ENCODE data around the gene MERTK.
"Not testable (repeated sequence)": the region's sequence is repeated elsewhere in the genome, so short reads cannot be mapped to it uniquely, and the experiment has no call there.

Gene MERTK

DNA sequence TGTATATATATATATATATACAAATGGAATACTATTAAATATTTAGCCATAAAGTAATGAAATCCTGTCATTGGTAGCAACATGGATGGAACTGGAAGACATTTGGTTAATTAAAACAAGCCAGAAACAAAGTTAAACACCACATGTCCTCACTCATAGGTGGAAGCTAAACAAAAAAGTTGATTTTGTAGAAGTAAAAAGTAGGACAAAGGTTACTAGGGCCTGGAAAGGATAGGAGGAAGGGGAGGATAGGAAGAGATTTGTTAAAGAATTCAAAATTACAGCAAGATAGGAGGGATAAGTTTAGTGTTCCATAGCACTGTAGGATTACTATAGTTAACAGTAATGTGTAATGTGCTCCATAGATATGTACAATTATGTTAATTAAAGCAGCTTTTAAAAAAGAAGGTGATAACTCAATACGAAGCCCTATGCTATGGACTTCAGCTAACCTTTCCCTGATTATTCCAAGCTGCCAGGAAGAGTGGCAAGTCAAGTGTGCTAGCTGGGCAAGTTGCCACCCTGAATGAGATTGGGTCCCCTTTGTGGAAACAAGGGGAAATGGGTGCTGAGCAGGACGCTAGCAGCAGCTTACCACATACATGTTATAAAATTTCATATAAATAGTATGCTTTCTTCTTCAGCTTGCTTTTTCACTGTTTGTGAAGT, 12.3 kb downstream of the MERTK start:
- DNase-seq: no peak

- not testable (repeated sequence) for DNase-seq
Measured at GRCh38 chr2:111911295-111911977, 13.0 kb downstream of the MERTK start.

- no peak for DNase-seq
Measured at GRCh38 chr2:111912547-111912946, 14.1 kb downstream of the MERTK start.

DNA sequence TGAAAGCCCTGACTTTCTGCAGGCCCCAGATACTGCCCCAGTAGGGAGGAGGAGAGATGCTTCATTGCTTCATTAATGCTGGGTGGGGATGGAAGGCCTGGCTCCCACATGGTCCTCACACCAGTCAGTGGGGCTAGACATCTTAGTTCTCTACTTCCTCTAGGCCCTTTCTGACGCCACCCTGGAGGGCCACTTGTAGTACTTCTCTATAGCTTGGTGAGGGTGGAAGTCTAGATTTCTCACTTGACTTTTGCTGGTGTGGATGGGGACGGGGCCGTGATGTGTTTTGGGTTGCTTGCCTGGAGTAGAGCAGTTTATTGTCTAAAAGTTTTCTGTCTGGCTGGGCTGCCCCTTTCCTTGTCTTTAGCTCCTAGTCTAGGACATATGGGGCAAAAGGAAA, 18.7 kb downstream of the MERTK start:
- no peak for DNase-seq

DNA sequence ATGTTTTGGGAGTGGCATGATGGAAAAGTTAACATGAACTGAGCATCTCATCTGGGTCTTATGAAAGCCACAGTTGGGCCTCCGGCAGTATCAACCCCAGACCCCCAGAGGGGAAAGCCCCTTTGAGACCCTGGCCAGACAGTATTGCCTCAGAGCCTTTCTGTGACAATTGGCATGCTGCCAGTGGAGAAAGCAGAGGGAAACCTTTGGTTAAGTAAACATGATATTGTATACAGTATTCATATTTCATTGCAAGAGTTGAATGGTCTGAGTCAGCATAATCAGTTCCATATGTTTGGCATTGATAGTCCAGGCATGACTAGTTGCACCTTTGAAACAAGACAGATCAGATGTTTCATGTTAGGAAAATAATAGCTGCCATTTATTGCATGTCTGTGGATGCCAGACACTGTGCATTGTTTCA, 20.0 kb downstream of the MERTK start:
- peak; percentile 95 for DNase-seq

DNA sequence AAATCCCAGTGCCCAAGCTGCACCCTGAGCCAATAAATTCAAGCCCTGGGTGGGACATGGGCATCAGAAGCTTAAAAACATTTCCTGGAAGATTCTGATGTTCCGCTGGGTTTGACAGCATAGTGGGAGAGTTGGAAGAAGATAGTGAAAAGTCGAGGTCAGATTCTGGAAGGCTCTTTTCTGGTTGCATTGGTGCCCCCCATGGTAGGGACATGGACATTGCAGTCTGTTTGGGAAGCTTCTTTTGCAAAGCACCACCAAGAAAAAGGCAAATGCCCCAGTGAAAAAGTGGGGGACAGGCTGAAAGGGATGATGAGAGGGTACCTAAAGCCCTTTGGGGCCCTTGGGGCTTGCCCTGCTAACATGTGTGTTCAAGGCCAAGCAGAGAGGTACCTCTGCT, 21.0 kb downstream of the MERTK start:
- DNase-seq: no peak

GRCh38 chr2:111919794-111920608, 21.6 kb downstream of the MERTK start:
- no peak for DNase-seq

GRCh38 chr2:111923276-111923804, 24.9 kb downstream of the MERTK start:
- peak; percentile 47 for DNase-seq

DNA sequence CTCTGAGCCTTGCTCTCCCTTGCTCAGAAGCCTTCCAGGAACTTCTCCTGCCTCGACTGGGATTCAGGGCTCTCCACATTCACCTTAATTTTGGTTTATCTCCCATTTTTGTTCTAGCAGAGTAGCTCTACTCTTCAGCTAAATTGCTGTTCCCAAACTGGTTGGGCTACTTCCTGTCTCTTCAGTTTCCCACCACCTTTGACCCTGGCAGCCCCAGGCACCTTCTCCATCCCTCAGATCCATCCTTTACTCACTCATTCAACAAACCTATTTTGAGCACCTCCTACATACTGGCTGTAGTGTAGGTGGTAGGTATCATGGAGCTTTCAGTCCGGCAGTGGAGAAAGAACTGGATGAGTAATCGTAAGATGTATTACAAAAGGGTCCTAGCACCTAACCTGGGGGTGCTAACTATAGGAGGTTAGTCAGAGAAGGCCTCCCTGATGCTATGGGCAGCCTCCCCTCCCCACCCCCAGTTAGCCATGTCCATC, 26.3 kb downstream of the MERTK start:
- no peak for DNase-seq

DNA sequence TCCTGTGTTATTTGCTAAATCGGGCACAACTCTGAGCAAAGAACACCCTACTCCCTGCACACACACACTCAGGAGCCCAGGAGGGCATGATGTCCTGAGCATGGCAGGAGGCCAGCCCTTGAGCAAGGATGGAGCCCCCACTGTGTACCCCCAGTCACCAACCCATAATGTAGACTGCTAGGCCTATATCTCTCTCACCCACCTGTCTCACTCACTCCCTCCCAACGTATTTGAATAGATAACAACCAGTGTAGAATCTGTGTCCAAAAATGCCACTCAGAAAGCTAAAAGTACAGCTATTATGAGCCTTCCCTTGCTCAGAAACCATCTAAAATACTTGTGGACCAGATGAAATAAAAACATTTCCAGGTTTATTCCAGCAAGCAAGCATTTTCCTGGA, 29.3 kb downstream of the MERTK start:
- no peak for DNase-seq

- no peak for DNase-seq
Measured at GRCh38 chr2:111930409-111930808, 32.0 kb downstream of the MERTK start.

- DNase-seq: peak; percentile 35
Measured at GRCh38 chr2:111930875-111931274, 32.5 kb downstream of the MERTK start.

DNA sequence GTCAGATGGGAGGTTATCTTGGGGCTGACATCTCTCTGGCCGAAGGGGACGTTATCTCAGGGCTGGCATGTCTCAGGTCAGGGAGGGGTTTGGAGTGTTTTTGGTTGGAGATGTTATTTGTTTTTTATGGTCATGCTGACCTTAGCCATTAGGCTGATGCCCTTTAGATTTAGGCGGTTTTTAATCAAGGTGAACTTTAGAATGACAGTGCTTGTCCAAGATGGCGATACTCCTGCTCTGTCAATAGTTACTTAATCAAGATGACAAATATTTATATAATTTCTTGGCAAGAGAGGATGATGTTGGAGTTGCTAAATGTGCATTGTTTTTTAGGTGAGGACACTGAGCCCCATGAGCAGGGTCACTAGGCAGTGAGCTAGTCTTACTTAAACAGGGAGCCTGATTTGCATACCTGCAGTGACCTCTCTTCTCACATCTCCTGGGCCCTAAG, 34.5 kb downstream of the MERTK start:
- DNase-seq: no peak

- not testable (repeated sequence) for DNase-seq
Measured at GRCh38 chr2:111933900-111934299, 35.5 kb downstream of the MERTK start.

DNA sequence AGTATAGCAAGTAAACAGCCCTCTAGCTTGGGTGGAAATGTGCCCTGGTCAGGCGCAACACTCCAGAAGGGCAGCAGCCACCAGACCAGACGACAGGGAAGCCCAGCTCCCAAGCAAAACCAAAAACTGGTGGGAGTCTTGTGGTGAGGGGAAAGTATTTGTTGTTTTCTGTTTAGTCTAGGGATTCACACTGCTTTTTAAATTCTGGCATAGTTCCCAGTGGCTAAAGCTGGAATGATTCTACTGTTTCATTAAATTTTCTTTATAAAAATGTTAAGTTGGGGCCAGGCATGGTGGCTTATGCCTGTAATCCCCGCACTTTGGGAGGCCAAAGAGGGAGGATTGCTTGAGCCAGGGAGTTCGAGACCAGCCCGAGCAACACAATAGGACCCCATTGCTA, 38.5 kb downstream of the MERTK start:
- no peak for DNase-seq

GRCh38 chr2:111938392-111938791, 40.0 kb downstream of the MERTK start:
- DNase-seq: no peak

GRCh38 chr2:111940333-111941196, 42.2 kb downstream of the MERTK start:
- no peak for DNase-seq

DNA sequence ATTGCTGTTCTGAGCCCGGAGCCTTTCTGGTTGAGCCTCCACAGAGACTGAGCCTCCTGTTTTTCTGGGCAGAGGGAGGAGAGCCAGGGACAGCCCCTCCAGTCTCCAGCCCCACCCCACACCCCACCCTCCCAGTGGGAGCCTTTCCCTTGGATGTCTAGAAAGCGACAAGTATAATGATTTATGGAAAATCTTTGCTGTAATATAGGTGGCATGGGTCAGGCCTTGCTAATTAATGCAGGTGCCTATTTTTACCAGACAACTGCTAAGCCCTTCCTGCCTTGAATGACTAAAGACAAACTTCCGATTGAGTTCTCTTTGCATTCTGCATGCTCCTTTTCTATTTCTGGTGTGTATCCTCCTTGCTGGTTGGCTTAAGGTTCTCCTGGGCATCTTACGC, 43.1 kb downstream of the MERTK start:
- DNase-seq: no peak

DNA sequence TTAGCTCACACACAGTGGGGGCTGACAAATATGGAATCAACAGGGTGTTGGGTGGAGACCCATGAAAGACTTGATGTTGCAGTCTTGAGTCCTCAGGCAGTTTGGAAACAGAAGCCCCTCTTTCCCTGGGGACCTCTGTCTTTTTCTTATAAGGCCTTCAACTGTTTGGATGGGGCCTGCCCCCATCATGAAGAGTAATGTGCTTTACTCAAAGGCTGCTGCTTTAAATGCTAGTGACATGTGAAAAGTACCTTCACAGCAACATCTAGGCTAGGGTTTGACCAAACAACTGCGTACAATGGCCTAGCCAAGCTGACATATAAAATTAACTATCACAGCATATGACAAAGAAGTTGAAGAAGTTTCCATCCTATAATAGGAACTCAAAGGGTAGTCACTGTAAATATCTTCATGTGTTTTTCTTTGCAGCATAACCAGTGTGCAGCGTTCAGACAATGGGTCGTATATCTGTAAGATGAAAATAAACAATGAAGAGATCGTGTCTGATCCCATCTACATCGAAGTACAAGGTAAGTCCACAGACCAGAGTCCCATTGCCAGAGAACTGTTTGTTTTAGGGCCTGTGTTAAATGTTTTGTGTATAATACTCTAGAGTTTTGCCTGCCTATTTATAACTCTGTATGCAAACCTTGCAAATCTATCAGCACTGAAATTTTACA, 46.3 kb downstream of the MERTK start:
- no peak for DNase-seq

DNA sequence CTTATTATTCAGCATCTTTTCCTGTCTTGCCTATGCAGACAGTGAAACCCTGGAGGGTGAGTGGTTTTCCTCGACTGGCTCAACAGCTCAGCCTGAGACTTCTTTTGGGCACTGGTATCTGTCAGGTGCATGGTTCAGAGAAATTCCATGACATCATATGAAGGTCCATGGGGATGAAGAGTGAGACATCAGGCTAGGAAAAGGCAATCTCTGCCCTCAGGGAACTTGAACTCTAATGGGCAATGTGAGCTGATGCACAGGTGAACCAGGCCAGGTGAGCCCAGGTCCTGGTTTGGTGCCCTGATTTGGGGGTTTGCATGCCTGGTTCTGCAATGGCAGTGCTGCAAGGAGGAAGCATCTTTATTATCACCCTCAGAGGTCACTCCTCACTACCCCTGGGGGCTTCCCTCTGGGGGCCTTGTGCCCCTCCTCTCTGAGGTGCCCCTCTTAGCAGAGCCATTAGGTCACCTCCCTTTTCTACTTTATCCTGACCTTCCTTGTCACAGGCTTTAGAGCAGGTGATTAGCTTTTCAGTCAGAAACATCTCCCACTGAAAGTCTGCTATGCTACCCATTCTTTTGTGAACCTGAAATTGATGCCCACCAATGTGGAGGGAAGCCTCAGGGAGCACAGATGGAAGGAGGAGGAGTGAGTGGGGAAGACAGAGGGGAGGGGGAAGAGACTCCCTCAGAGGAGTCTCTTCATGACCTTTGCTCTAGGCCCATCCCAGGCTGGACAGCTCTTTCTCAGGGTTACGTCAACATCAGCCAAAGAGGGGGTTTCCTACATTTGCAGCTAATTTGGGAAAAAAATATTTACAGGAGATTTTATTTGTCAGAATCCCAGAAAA, 47.3 kb downstream of the MERTK start:
- no peak for DNase-seq
